ENCODE data around the gene TTPAL.

The TTPAL gene

GRCh38 chr20:44478206-44478605, 2.5 kb downstream of the TTPAL start (continued):
- no peak for TF ChIP-seq ZNF423 (tag by site-specific recombination; IDR thresholded peaks at IDR 0.05)
- TF ChIP-seq SCRT2 (tag by site-specific recombination; IDR thresholded peaks at IDR 0.05) = no peak
- TF ChIP-seq ZNF449 (tag by site-specific recombination; IDR thresholded peaks at IDR 0.05) = no peak
- TF ChIP-seq MEIS1 (CRISPR knock-in tag; IDR thresholded peaks at IDR 0.05; ENCODE audit: borderline replicate concordance) = no peak
- no peak for TF ChIP-seq ZNF416 (tag by site-specific recombination; IDR thresholded peaks at IDR 0.05)
- no peak for TF ChIP-seq ZNF223 (tag by site-specific recombination; IDR thresholded peaks at IDR 0.05)
- no peak for TF ChIP-seq ZFP41 (tag by site-specific recombination; IDR thresholded peaks at IDR 0.05; ENCODE audit: borderline replicate concordance)
- TF ChIP-seq ZNF692 (tag by site-specific recombination; IDR thresholded peaks at IDR 0.05) = no peak
- TF ChIP-seq ZNF362 (tag by site-specific recombination; IDR thresholded peaks at IDR 0.05) = no peak
- TF ChIP-seq CTCF (tag by site-specific recombination; IDR thresholded peaks at IDR 0.05) = no peak

GRCh38 chr20:44479643-44480042, 4.0 kb downstream of the TTPAL start:
- H3K27ac ChIP-seq (ENCODE audit: extremely low read depth, low read depth, low read length) = no peak overlapping the region
- ChIA-PET CTCF (interaction anchor here (0.7 to 0.9 kb wide), 4 partner anchors 12 to 362 kb away, joined by 3 read pairs; no protein-coding TSS in a partner anchor), POLR2A (no interaction called here)
- peaks cover 5 to 48% of the 10 kb centered on the region in 2 experiments; a peak in 2 of 3 replicates for H3K36me3 ChIP-seq (ENCODE audit: control insufficient read depth in 2 of 2, insufficient read depth in 1 of 2, low read length in 2 of 2)
- no peaks in the 10 kb centered on the region for H3K9me3 ChIP-seq (ENCODE audit: control insufficient read depth, insufficient read depth, low read depth, low read length)
- H3K4me3 ChIP-seq (ENCODE audit: low read depth, low read length) = no peak overlapping the region
- H3K4me1 ChIP-seq (ENCODE audit: control insufficient read depth, insufficient read depth, low read length) = no peaks in the 10 kb centered on the region
- no peak for TF ChIP-seq ZNF837 (tag by site-specific recombination; IDR thresholded peaks at IDR 0.05)
- no peak for TF ChIP-seq ZNF76 (tag by site-specific recombination; IDR thresholded peaks at IDR 0.05; ENCODE audit: borderline replicate concordance, low read depth)
- TF ChIP-seq ZNF248 (tag by site-specific recombination; IDR thresholded peaks at IDR 0.05) = no peak
- no peak for TF ChIP-seq ZNF692 (tag by site-specific recombination; IDR thresholded peaks at IDR 0.05)
- TF ChIP-seq SCRT1 (tag by site-specific recombination; IDR thresholded peaks at IDR 0.05; ENCODE audit: borderline replicate concordance) = no peak
- TF ChIP-seq ZNF10 (tag by site-specific recombination; IDR thresholded peaks at IDR 0.05) = no peak
- no peak for TF ChIP-seq ZNF510 (tag by site-specific recombination; IDR thresholded peaks at IDR 0.05; ENCODE audit: insufficient replicate concordance)
- no peak for TF ChIP-seq ZNF350 (tag by site-specific recombination; IDR thresholded peaks at IDR 0.05)
- no peak for TF ChIP-seq ZNF658 (tag by site-specific recombination; IDR thresholded peaks at IDR 0.05)
- no peak for TF ChIP-seq HIC1 (tag by site-specific recombination; IDR thresholded peaks at IDR 0.05)
- no peak for TF ChIP-seq PATZ1 (tag by site-specific recombination; IDR thresholded peaks at IDR 0.05)
- no peak for TF ChIP-seq ZNF433 (tag by site-specific recombination; IDR thresholded peaks at IDR 0.05; ENCODE audit: low read depth)
- TF ChIP-seq ZNF18 (tag by site-specific recombination; IDR thresholded peaks at IDR 0.05) = no peak
